Fibroblast of skin of right quadriceps (primary cell): ENCODE data around the gene DDIAS.
A peak's percentile ranks its signal among the peaks of the same experiment; 100 is the strongest.
"Not testable (repeated sequence)": the region's sequence is repeated elsewhere in the genome, so short reads cannot be mapped to it uniquely, and the experiment has no call there.

ENCODE experiments used
- DNase-seq: peaks from one replicate; pipeline ENCODE4 v3.0.0-alpha.2; 2013

Gene DDIAS

DNA sequence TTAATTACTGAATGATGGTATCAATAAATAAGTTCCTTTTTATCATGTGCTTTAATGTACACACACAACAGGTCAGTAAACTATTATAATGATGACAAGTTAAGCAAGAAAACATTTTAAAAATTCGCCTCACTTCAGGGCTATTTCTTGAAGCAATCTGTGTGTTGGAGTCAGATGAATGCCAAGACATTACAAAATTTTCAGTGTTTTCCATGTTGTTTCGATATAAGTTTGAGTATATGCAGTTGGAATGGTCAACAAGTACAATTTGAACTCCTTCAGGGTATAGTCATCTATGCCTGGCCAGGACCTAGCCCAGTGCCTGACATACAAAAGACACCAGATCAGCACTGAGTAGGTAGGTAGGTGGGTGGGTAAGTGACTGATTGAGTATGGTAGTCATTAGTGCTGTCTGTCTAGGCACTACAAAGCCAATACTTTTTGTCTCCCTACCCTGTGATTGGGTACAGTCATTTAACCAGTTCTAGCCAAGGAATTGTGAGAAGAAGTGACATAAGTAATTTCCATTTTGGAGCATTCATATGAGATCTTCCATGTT lies 8.8 kb upstream of the DDIAS start:
- no peak for DNase-seq

DNA sequence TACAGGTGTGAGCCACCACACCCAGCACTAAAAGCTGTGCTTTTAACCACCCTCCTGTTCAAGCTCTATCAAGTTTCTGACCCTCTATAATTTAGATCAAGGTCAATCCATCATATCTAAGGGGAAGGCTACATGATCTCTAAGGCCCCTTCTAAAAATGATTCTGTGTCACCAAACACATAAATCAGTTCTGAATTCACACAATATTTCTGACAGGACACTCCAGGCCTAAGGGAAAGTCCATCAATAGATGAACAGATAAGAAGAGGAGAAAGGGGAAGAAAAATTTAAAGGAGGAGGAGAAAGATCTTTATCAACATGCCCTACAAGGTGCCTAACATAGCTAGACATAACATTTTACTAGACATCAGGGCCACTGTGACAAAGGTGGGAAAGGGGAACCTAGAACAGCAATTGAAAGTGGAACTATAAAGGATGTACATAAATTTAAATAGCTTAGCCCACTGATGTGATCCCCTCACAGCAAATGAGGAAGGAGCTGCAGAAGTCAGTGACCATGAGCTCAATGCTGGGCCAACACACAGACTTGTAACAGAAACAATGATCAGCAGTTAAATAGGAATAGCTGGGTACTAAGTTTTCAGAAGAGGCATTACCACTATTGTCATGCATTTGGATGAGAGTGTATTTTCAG lies 6.0 kb upstream of the DDIAS start:
- DNase-seq, result no peak

- no peak for DNase-seq
Observed at GRCh38 chr11:82896183-82896582, 5.4 kb upstream of the DDIAS start.

- no peak for DNase-seq
Observed at GRCh38 chr11:82898241-82898640, 3.3 kb upstream of the DDIAS start.

GRCh38 chr11:82899186-82899820 lies 2.2 kb upstream of the DDIAS start:
- DNase-seq, result no peak

- DNase-seq, result no peak
Observed at GRCh38 chr11:82899957-82900276, 1.6 kb upstream of the DDIAS start.

GRCh38 chr11:82900277-82901164 lies 1.0 kb upstream of the DDIAS start, which contains the start of gene PRCP:
PRCP (minus strand) TSS chr11:82900430; CDS start chr11:82900402, 28 bp downstream.
- DNase-seq, result peak; percentile 78

DNA sequence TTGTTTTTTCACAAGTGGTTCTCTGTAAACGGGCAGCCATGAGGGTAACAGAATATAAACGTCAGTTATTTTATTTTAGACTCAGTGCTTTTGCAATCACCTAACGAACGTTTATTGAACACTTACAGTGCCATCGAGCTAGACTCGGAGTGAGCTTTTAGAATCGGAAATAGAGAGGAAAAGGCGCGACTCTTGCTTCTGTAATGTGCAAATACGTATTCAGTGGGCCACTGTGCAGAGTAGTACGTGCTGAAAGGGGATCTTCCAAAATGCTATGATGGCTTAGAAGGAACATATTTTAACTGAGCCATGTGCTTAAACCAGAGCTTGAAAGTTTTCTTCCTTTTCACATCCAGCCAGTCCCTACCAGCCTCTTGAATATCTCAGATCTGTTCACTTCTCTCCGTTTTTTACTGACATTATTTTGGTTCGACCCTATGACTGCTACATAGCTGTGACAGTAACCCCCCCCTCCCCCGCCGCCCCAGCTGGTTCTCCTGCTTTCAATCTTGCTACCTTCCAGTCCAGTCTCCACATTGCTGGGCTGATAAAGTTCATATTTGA lies 468 bp downstream of the DDIAS start:
- DNase-seq, result no peak

- DNase-seq, result no peak
Observed at GRCh38 chr11:82902880-82903279, 1.3 kb downstream of the DDIAS start.

DNA sequence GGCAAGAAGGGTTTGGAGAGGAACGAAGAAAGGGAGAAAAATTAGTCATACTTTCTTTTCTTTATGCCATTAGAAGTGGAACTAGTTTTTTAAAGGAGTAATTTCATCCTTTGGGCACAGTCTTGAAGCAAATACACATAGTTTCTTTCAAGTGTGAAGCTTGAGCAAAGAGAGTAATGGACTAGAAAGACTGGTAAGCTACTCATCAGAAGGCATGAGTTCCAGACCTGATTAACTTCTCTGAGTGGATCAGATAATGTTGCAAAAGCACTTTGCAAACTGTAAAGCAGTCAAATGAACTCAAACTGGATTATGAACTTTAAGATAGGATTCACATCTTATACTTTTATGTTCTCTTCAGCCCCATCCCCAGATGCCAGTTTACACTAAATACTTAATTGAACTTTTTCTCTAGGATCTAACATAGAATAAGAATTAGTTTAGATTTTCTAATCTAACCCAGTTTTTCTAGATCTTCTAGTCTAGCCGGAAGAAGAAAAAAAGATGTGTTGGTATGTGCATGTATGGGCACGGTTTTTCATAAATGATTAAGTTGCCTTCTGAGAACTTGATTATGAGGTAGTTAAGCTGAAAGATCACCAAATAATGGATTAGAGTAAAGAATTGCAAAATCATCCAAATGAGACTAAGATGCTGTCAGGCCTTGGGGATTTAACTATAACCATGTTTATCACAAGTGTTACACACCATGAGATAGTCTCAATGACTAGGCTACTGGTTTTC lies 2.5 kb downstream of the DDIAS start:
- no peak for DNase-seq

DNA sequence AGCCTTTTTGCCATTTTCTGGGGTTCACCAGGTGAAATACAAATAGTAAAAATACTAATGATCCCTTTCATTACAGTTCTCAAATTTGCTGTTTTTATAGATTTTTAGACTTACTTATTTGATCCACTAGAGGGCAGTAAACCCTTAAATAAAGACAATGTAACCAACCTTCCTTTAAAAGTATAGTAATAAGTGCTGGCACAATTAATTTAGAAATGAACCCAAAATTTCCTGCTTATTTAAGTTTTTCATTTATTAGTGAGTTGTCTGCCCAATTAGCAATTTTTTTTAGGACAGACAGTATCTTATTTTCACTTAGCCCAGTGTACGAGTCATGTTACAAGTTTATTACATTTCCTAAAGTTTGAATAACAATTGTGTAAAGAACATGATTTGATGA lies 4.7 kb downstream of the DDIAS start:
- DNase-seq, result peak; percentile 31

GRCh38 chr11:82906931-82907330 lies 5.4 kb downstream of the DDIAS start:
- no peak for DNase-seq

- DNase-seq, result no peak
Observed at GRCh38 chr11:82907371-82907770, 5.8 kb downstream of the DDIAS start.

- DNase-seq, result no peak
Observed at GRCh38 chr11:82908311-82908710, 6.8 kb downstream of the DDIAS start.

DNA sequence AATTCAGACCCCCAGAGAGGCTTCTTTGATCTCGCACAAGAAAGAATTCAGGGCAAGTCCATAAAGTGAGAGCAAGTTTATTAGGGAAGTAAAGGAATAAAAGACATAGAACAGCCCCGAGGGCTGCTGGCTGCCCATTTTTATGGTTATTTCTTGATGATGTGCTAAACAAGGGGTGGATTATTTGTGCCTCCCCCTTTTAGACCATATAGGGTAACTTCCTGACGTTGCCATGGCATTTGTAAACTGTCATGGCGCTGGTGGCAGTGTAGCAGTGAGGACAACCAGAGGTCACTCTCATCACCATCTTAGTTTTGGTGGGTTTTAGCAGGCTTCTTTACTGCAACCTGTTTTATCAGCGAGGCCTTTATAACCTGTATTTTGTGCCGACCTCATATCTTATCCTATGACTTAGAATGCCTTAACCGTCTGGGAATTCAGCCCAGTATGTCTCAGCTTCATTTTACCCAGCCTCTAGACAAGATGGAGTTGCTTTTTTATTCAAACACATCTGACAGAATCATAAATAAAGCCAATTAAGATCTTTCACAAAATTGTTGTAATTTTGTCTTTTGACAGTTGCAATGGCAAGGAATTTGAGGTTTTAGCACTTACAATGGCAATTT lies 7.6 kb downstream of the DDIAS start:
- DNase-seq, result no peak

GRCh38 chr11:82919786-82920185 lies 18.2 kb downstream of the DDIAS start:
- DNase-seq, result not testable (repeated sequence)

- DNase-seq, result not testable (repeated sequence)
Observed at GRCh38 chr11:82920227-82920626, 18.7 kb downstream of the DDIAS start.

DNA sequence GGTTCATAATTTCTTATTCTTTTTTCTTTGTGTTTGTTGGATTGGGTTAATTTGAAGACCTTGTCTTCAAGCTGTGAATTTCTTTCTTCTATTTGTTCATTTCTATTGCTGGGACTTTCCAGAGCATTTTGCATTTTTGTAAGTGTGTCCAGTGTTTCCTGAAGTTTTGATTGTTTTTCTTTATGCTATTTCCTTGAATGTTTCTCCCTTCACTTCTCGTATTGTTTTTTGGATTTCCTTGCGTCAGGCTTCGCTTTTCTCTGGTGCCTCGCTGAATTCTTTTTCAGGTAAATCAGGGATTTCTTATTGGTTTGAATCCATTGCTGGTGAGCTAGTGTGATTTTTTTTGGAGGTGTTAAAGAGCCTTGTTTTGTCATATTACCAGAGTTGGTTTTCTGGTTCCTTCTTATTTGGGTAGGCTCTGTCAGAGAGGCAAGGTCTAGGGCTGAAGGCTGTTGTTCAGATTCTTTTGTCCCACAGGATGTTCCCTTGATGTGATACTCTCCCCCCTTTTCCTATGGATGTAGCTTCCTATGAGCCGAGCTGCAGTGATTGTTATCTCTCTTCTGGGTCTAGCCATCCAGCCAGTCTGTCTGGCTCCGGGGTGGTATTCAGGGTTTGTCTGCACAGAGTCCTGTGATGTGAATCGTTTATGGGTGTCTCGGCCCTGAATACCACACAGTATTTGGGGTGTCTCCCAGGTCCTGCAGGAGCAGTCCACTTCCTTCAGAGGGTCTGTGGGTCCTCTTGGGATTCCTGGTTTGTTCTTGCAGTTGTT lies 21.0 kb downstream of the DDIAS start:
- peak; percentile 36 for DNase-seq

GRCh38 chr11:82924522-82925224 lies 23.1 kb downstream of the DDIAS start:
- no peak for DNase-seq

DNA sequence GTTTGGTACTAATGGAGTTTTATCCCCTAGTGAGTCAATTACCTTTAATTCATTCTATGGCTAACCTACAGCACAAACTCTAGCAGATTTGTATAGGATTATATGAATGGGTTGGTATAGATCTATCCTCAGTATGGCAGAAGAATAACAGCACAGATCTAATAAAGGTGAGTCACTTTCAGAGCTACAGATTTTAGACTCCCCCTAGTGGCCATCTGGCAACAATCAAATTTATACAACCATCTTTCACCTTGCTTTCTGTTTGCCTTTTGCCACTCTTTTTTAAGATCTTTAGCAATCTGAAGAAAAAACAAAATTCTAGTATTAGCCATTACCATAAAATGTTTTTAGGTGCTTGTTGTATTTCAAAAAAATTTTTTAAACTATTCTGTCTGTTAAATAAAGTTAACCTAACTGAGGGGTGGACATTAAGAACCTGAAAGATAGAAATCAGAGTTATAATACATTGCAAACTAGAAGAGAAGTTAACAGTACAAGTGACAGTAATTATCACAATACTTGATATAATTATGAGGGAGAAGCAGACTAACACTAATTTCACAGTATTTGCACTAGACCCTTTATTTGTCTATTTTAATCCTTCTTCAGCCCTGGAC lies 25.8 kb downstream of the DDIAS start:
- peak; percentile 53 for DNase-seq
